KMS-11 (cell line): ENCODE measurements around the gene GPR26.

Experiments
- H2AFZ ChIP-seq: fragments of 200-600 bp; sonication (generic); 2 replicates; pipeline ENCODE4 v1.6.1; 2016; ENCODE audit warnings: antibody characterized with exemption, mixed run types, low read depth
- H3K27ac ChIP-seq: fragments of 200-600 bp; sonication (generic); 2 replicates; pipeline ENCODE4 v1.6.1; 2016; ENCODE audit warnings: mild to moderate bottlenecking, mixed run types
- H3K27me3 ChIP-seq: fragments of 200-600 bp; sonication (generic); 2 replicates; pipeline ENCODE4 v1.6.1; 2017; ENCODE audit warnings: mild to moderate bottlenecking, low read depth, mixed run types, moderate library complexity; ENCODE audit not compliant: insufficient read depth
- H3K36me3 ChIP-seq: fragments of 200-600 bp; sonication (generic); 2 replicates; pipeline ENCODE4 v1.6.1; 2017; ENCODE audit warnings: mild to moderate bottlenecking, mixed run types; ENCODE audit not compliant: insufficient read depth
- H3K4me1 ChIP-seq: fragments of 200-600 bp; sonication (generic); 2 replicates; pipeline ENCODE4 v1.6.1; 2016; ENCODE audit warnings: mild to moderate bottlenecking, low read depth, mixed run types; ENCODE audit not compliant: poor library complexity, severe bottlenecking
- H3K4me2 ChIP-seq: fragments of 200-600 bp; sonication (generic); 2 replicates; pipeline ENCODE4 v1.7.0; 2016; ENCODE audit warnings: mild to moderate bottlenecking, mixed run types
- H3K4me3 ChIP-seq: fragments of 200-600 bp; sonication (generic); IDR thresholded peaks from 2 replicates; pipeline ENCODE4 v1.6.1; 2017; ENCODE audit warnings: low read depth, low read length, mixed read lengths; ENCODE audit not compliant: insufficient read depth
- H3K79me2 ChIP-seq: fragments of 200-600 bp; sonication (generic); 2 replicates; pipeline ENCODE4 v1.6.1; 2016; ENCODE audit warnings: low read depth, mixed run types; ENCODE audit not compliant: insufficient read depth
- H3K9ac ChIP-seq: fragments of 200-600 bp; sonication (generic); 2 replicates; pipeline ENCODE4 v1.6.1; 2016; ENCODE audit warnings: mild to moderate bottlenecking, mixed run types
- H4K20me1 ChIP-seq: fragments of 200-600 bp; sonication (generic); 2 replicates; pipeline ENCODE4 v1.6.1; 2016; ENCODE audit warnings: mild to moderate bottlenecking, mixed run types; ENCODE audit not compliant: insufficient read depth
- CTCF ChIP-seq: fragments of 200-600 bp; sonication (generic); conservative IDR thresholded peaks from 2 replicates; pipeline ENCODE4 v1.6.1; 2017; ENCODE audit warnings: low read depth, mild to moderate bottlenecking, antibody characterized with exemption, low read length, moderate library complexity, mixed read lengths

GPR26 gene

GRCh38 chr10:123682477-123682876 lies 16.3 kb downstream of the GPR26 start:
- Histone ChIP-seq H3K4me3 (no peak overlapping the region), H4K20me1 (no peaks in the 10 kb centered on the region), H3K36me3 (no peaks in the 10 kb centered on the region), H3K27ac (no peak overlapping the region), H3K4me1 (no peaks in the 10 kb centered on the region), H3K4me2 (no peak overlapping the region), H3K27me3 (no peaks in the 10 kb centered on the region), H3K79me2 (no peaks in the 10 kb centered on the region), H2AFZ (no peak overlapping the region), H3K9ac (no peak overlapping the region)
- TF ChIP-seq CTCF: no peak

- Histone ChIP-seq H3K9ac (no peak overlapping the region), H3K4me1 (no peaks in the 10 kb centered on the region), H3K4me3 (no peak overlapping the region), H3K36me3 (no peaks in the 10 kb centered on the region), H4K20me1 (no peaks in the 10 kb centered on the region), H3K27me3 (no peaks in the 10 kb centered on the region), H3K79me2 (no peaks in the 10 kb centered on the region), H3K27ac (no peak overlapping the region), H3K4me2 (no peak overlapping the region), H2AFZ (no peak overlapping the region)
- no peak for TF ChIP-seq CTCF
Observed at GRCh38 chr10:123683459-123683858, 17.3 kb downstream of the GPR26 start.

- H3K36me3 ChIP-seq: no peaks in the 10 kb centered on the region
- no peak for TF ChIP-seq CTCF
Observed at GRCh38 chr10:123683865-123684264, 17.7 kb downstream of the GPR26 start.

GRCh38 chr10:123685260-123685659 lies 19.1 kb downstream of the GPR26 start:
- Histone ChIP-seq H2AFZ (no peak overlapping the region), H3K4me2 (no peak overlapping the region), H4K20me1 (no peaks in the 10 kb centered on the region), H3K4me3 (no peak overlapping the region), H3K4me1 (no peaks in the 10 kb centered on the region), H3K9ac (no peak overlapping the region), H3K79me2 (no peaks in the 10 kb centered on the region), H3K27me3 (no peaks in the 10 kb centered on the region), H3K36me3 (no peaks in the 10 kb centered on the region), H3K27ac (no peak overlapping the region)
- no peak for TF ChIP-seq CTCF

More at GRCh38 chr10:123683865-123684264, 17.7 kb downstream of the GPR26 start:
- Histone ChIP-seq H3K79me2 (no peaks in the 10 kb centered on the region), H2AFZ (no peak overlapping the region), H3K4me1 (no peaks in the 10 kb centered on the region), H3K9ac (no peak overlapping the region), H3K27ac (no peak overlapping the region), H4K20me1 (no peaks in the 10 kb centered on the region), H3K4me3 (no peak overlapping the region), H3K27me3 (no peaks in the 10 kb centered on the region), H3K4me2 (no peak overlapping the region)
